ENCODE measurements around the gene LRRK2.

DNA sequence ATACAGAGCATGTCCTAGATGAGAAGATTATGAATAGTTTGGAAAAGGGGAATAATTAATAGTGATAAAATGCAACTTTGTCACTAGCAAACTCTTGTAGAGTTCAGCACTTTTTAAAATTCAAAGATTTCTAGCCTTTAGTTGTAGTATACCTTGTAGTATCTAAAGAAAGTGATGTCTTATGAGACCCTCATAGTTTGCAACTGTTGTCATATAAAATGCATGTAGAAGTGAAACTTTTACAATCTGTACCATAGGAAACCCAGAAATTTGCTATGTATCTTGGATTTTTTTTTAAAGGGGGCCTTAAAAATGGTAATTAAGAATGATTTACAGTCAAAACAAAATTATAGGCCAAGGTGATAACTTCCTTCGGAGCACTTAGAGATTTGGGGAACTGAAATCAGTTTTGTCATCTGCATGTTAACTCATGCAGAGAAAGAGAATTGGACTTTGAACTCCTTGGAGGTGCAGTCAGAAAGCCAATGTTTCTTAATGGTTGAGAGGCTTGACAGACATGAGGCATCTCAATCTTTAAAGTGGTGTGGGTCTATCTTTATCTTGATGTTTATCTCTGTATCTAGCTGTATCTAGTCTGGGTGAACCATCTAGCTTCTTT lies 1.3 kb downstream of the LRRK2 start:
- TF ChIP-seq, protein P1, sequence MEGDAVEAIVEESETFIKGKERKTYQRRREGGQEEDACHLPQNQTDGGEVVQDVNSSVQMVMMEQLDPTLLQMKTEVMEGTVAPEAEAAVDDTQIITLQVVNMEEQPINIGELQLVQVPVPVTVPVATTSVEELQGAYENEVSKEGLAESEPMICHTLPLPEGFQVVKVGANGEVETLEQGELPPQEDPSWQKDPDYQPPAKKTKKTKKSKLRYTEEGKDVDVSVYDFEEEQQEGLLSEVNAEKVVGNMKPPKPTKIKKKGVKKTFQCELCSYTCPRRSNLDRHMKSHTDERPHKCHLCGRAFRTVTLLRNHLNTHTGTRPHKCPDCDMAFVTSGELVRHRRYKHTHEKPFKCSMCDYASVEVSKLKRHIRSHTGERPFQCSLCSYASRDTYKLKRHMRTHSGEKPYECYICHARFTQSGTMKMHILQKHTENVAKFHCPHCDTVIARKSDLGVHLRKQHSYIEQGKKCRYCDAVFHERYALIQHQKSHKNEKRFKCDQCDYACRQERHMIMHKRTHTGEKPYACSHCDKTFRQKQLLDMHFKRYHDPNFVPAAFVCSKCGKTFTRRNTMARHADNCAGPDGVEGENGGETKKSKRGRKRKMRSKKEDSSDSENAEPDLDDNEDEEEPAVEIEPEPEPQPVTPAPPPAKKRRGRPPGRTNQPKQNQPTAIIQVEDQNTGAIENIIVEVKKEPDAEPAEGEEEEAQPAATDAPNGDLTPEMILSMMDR (IDR thresholded peaks at IDR 0.05): no peak
- no peak for TF ChIP-seq POLR2A (IDR thresholded peaks at IDR 0.05)

Measured in lower leg skin (tissue), 3 donors.